Neuronal stem cell (in vitro differentiated cells): Measurements from ENCODE around the gene PDLIM5.

Source experiments
- DNase-seq: peaks from one replicate; pipeline ENCODE4 v3.0.0-alpha.2; 2013; ENCODE audit warnings: low spot score
- H2AFZ ChIP-seq: one replicate; pipeline ENCODE4 v1.6.1; 2013; ENCODE audit warnings: mild to moderate bottlenecking, low read length, inconsistent platforms
- H2AK5ac ChIP-seq: 2 replicates; pipeline ENCODE4 v1.6.1; 2013; ENCODE audit warnings: low read depth, mild to moderate bottlenecking, inconsistent platforms, low read length, moderate library complexity, mixed read lengths
- H2BK120ac ChIP-seq: 2 replicates; pipeline ENCODE4 v1.6.1; 2013; ENCODE audit warnings: low read depth, mild to moderate bottlenecking, inconsistent platforms, low read length, moderate library complexity, mixed read lengths
- H2BK12ac ChIP-seq: one replicate; pipeline ENCODE4 v1.6.1; 2013; ENCODE audit warnings: low read length, inconsistent platforms
- H2BK15ac ChIP-seq: 2 replicates; pipeline ENCODE4 v1.6.1; 2013; ENCODE audit warnings: mild to moderate bottlenecking, low read length, inconsistent platforms, mixed read lengths
- H2BK5ac ChIP-seq: one replicate; pipeline ENCODE4 v1.6.1; 2013; ENCODE audit warnings: inconsistent platforms, mild to moderate bottlenecking, low read length, moderate library complexity
- H3K14ac ChIP-seq: one replicate; pipeline ENCODE4 v1.6.1; 2013; ENCODE audit warnings: low read length, inconsistent platforms
- H3K18ac ChIP-seq: 2 replicates; pipeline ENCODE4 v1.6.1; 2013; ENCODE audit warnings: low read length, inconsistent platforms
- H3K23ac ChIP-seq: 2 replicates; pipeline ENCODE4 v1.6.1; 2013; ENCODE audit warnings: low read depth, mild to moderate bottlenecking, mixed read lengths, low read length, inconsistent platforms; ENCODE audit not compliant: poor library complexity
- H3K27ac ChIP-seq: replicated peaks from 3 replicates; pipeline ENCODE4 v1.5.1; 2013; ENCODE audit warnings: low read length, inconsistent platforms
- H3K27me3 ChIP-seq, 3 experiments: 2 replicates each; pipeline ENCODE4 v1.6.1; 2013; ENCODE audit warnings: low read length in 3 of 3, mild to moderate bottlenecking in 2 of 3, inconsistent platforms in 1 of 3, low read depth in 1 of 3, mixed read lengths in 1 of 3, moderate library complexity in 1 of 3; ENCODE audit not compliant: control insufficient read depth in 3 of 3, insufficient read depth in 3 of 3
- H3K36me3 ChIP-seq, 2 donors: replicated peaks in 1 of 2; 2 replicates each; pipeline ENCODE4 v1.6.1; 2013; ENCODE audit warnings: low read length in 2 of 2; ENCODE audit not compliant: control insufficient read depth in 2 of 2, insufficient read depth in 2 of 2
- H3K4ac ChIP-seq: 2 replicates; pipeline ENCODE4 v1.6.1; 2013; ENCODE audit warnings: inconsistent platforms, mild to moderate bottlenecking, low read length, moderate library complexity
- H3K4me1 ChIP-seq, 2 donors: 1 replicate in 1 of 2; 2 replicates in 1 of 2; pipeline ENCODE4 v1.6.1; 2013; ENCODE audit warnings: low read length in 2 of 2, low read depth in 1 of 2; ENCODE audit not compliant: control insufficient read depth in 2 of 2, insufficient read depth in 1 of 2
- H3K4me2 ChIP-seq: one replicate; pipeline ENCODE4 v1.6.1; 2013; ENCODE audit warnings: mild to moderate bottlenecking, low read length, inconsistent platforms; ENCODE audit not compliant: insufficient read depth, poor library complexity, severe bottlenecking
- H3K4me3 ChIP-seq, 2 donors: 2 replicates each; pipeline ENCODE4 v1.5.1; 2013; ENCODE audit warnings: low read length in 2 of 2, mild to moderate bottlenecking in 2 of 2, inconsistent platforms in 1 of 2, moderate library complexity in 1 of 2
- H3K79me1 ChIP-seq: one replicate; pipeline ENCODE4 v1.6.1; 2013; ENCODE audit warnings: low read depth, mild to moderate bottlenecking, inconsistent platforms, low read length, moderate library complexity
- H3K9ac ChIP-seq: one replicate; pipeline ENCODE4 v1.6.1; 2013; ENCODE audit warnings: mild to moderate bottlenecking, low read depth, low read length, inconsistent platforms; ENCODE audit not compliant: poor library complexity
- H3K9me3 ChIP-seq, 2 donors: replicated peaks in 1 of 2; 2 replicates each; pipeline versions ENCODE3 to v1.6.1; 2013; ENCODE audit warnings: low read length in 2 of 2, mild to moderate bottlenecking in 2 of 2, inconsistent platforms in 1 of 2, low read depth in 1 of 2, mixed read lengths in 1 of 2, moderate library complexity in 1 of 2; ENCODE audit not compliant: control insufficient read depth in 2 of 2, insufficient read depth in 1 of 2
- H4K8ac ChIP-seq: one replicate; pipeline ENCODE4 v1.6.1; 2013; ENCODE audit warnings: low read depth, mild to moderate bottlenecking, inconsistent platforms, low read length, moderate library complexity
- H4K91ac ChIP-seq: one replicate; pipeline ENCODE4 v1.6.1; 2013; ENCODE audit warnings: low read length, low read depth, mild to moderate bottlenecking, inconsistent platforms; ENCODE audit not compliant: poor library complexity
- WGBS, 2 donors: extraction: QIAGEN DNeasy Blood & Tissue Kit; methylation state at CpG; one replicate each; pipeline ENCODE4 v1.1.7; 2013; ENCODE audit warnings: missing lambda C conversion rate in 2 of 2, mixed read lengths in 1 of 2; ENCODE audit not compliant: insufficient read length in 2 of 2, insufficient replicate concordance in 1 of 2; ENCODE audit errors: extremely low coverage in 2 of 2; 5-methylcytosine and 5-hydroxymethylcytosine counted together

The PDLIM5 gene

GRCh38 chr4:94431388-94431787, 20.4 kb upstream of the PDLIM5 start:
- no peak for DNase-seq
- Histone ChIP-seq H3K27me3 (no peaks in the 10 kb centered on the region), H3K23ac (no peak overlapping the region), H3K4me1 (peaks cover 0 to 3% of the 10 kb centered on the region in 2 donors), H3K79me1 (no peaks in the 10 kb centered on the region), H4K8ac (no peak overlapping the region), H3K14ac (no peak overlapping the region), H3K9me3 (peaks cover 4 to 13% of the 10 kb centered on the region in 2 donors), H3K9ac (no peak overlapping the region), H3K4me3 (no peak overlapping the region), H3K27ac (no peak overlapping the region), H2AFZ (no peak overlapping the region), H3K18ac (no peak overlapping the region), H2BK120ac (no peak overlapping the region), H4K91ac (no peak overlapping the region), H2BK15ac (no peak overlapping the region), H2BK5ac (no peak overlapping the region), H3K4me2 (no peak overlapping the region), H2BK12ac (no peak overlapping the region), H2AK5ac (no peak overlapping the region), H3K4ac (no peak overlapping the region), H3K36me3 (no peaks in the 10 kb centered on the region)
- WGBS, 2 donors = no CpG with 5 or more reads among the region's 3 CpGs

- Histone ChIP-seq H3K14ac (no peak overlapping the region), H4K91ac (no peak overlapping the region), H3K4me2 (no peak overlapping the region), H3K79me1 (no peaks in the 10 kb centered on the region), H3K4ac (no peak overlapping the region), H2AFZ (no peak overlapping the region), H3K27me3 (no peaks in the 10 kb centered on the region), H3K9ac (no peak overlapping the region), H3K36me3 (no peaks in the 10 kb centered on the region), H2BK12ac (no peak overlapping the region), H3K27ac (no peak overlapping the region), H3K9me3 (no peaks in the 10 kb centered on the region), H3K4me3 (no peak overlapping the region), H3K23ac (no peak overlapping the region), H2BK5ac (no peak overlapping the region), H2BK120ac (no peak overlapping the region), H3K4me1 (peaks cover 0 to 3% of the 10 kb centered on the region in 2 donors), H3K18ac (no peak overlapping the region), H2AK5ac (no peak overlapping the region), H2BK15ac (no peak overlapping the region), H4K8ac (no peak overlapping the region)
- no peak for DNase-seq
These were observed 17.2 kb upstream of the PDLIM5 start for GRCh38 chr4:94434505-94434904.

- no peak overlapping the region for H4K91ac ChIP-seq
- H3K4me3 ChIP-seq = no peak overlapping the region
- H4K8ac ChIP-seq = no peak overlapping the region
- no peak overlapping the region for H2BK12ac ChIP-seq
- H2BK120ac ChIP-seq = no peak overlapping the region
- H3K4me1 ChIP-seq = peaks cover 0 to 3% of the 10 kb centered on the region in 2 donors
- no CpG with 5 or more reads among the region's 2 CpGs for WGBS, 2 donors
- H3K79me1 ChIP-seq = no peaks in the 10 kb centered on the region
- no peak overlapping the region for H3K9ac ChIP-seq
- no peaks in the 10 kb centered on the region for H3K9me3 ChIP-seq
- H3K4me2 ChIP-seq = no peak overlapping the region
- H2BK5ac ChIP-seq = no peak overlapping the region
- H2AK5ac ChIP-seq = no peak overlapping the region
- H3K14ac ChIP-seq = no peak overlapping the region
- no peak overlapping the region for H3K23ac ChIP-seq
- no peaks in the 10 kb centered on the region for H3K36me3 ChIP-seq
- H3K27ac ChIP-seq = no peak overlapping the region
- DNase-seq = no peak
- H3K18ac ChIP-seq = no peak overlapping the region
- H2BK15ac ChIP-seq = no peak overlapping the region
- H3K27me3 ChIP-seq = no peaks in the 10 kb centered on the region
- H2AFZ ChIP-seq = no peak overlapping the region
- H3K4ac ChIP-seq = no peak overlapping the region
These were observed 15.9 kb upstream of the PDLIM5 start for GRCh38 chr4:94435874-94436273.

- no CpG with 5 or more reads among the region's 1 CpG for WGBS, 2 donors
- DNase-seq = no peak
- H3K27me3 ChIP-seq = no peaks in the 10 kb centered on the region
These were observed 15.2 kb upstream of the PDLIM5 start for GRCh38 chr4:94436512-94436911.

More at GRCh38 chr4:94436512-94436911, 15.2 kb upstream of the PDLIM5 start:
- Histone ChIP-seq H2BK12ac (no peak overlapping the region), H4K8ac (no peak overlapping the region), H3K4ac (no peak overlapping the region), H3K9ac (no peak overlapping the region), H2BK5ac (no peak overlapping the region), H2BK120ac (no peak overlapping the region), H2AK5ac (no peak overlapping the region), H3K23ac (no peak overlapping the region), H3K27ac (no peak overlapping the region), H2BK15ac (no peak overlapping the region), H3K79me1 (no peaks in the 10 kb centered on the region), H3K4me1 (peaks cover 0 to 3% of the 10 kb centered on the region in 2 donors), H3K14ac (no peak overlapping the region), H3K4me2 (no peak overlapping the region), H4K91ac (no peak overlapping the region), H3K9me3 (no peaks in the 10 kb centered on the region), H3K18ac (no peak overlapping the region), H3K36me3 (no peaks in the 10 kb centered on the region), H3K4me3 (no peak overlapping the region), H2AFZ (no peak overlapping the region)
